ENCODE measurements around the gene WDR1. TPM values are rescaled to one million over a fixed set of nuclear protein-coding genes. Genes with fewer than 3 reads are reported as not detected.

WDR1 gene
- total RNA-seq, 4 donors from 2014 or later, result 57.3 to 84.2 (median 72.7) TPM

DNA sequence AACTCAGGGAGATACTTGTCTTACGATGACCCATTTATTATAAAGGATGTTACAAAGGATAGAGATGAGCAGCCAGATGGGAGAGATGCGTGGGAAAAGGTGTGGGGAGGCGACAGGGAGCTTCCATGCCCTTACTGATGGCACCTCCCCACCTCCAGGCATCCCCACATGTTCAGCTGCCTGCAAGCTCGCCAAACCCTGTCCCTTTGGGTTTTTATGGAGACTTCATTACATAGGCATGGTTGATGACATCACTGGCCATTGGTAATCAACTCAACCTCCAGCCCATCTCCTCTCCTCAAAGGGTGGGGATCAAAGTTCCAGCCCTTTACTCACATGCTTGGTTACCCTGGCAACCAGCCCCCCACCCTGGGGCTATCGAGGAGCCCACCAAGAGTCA, 65.9 kb downstream of the WDR1 start:
- Histone ChIP-seq H3K36me3 (no peaks in the 10 kb centered on the region), H3K27me3 (no peaks in the 10 kb centered on the region), H3K4me3 (no peak overlapping the region), H3K27ac (no peak overlapping the region), H3K9me3 (no peaks in the 10 kb centered on the region), H3K4me1 (peaks cover 0 to 4% of the 10 kb centered on the region in 2 donors)
- intact Hi-C loops (cut with DNase I; ENCODE audit: low total_unique reads) (no loop called here), in situ Hi-C loops (cut with MboI; ENCODE audit: low sequenced_read_pairs in 4 of 4) (no loop called here)
- no peak for TF ChIP-seq POLR2A (IDR thresholded peaks at IDR 0.05)
- TF ChIP-seq, protein P1, sequence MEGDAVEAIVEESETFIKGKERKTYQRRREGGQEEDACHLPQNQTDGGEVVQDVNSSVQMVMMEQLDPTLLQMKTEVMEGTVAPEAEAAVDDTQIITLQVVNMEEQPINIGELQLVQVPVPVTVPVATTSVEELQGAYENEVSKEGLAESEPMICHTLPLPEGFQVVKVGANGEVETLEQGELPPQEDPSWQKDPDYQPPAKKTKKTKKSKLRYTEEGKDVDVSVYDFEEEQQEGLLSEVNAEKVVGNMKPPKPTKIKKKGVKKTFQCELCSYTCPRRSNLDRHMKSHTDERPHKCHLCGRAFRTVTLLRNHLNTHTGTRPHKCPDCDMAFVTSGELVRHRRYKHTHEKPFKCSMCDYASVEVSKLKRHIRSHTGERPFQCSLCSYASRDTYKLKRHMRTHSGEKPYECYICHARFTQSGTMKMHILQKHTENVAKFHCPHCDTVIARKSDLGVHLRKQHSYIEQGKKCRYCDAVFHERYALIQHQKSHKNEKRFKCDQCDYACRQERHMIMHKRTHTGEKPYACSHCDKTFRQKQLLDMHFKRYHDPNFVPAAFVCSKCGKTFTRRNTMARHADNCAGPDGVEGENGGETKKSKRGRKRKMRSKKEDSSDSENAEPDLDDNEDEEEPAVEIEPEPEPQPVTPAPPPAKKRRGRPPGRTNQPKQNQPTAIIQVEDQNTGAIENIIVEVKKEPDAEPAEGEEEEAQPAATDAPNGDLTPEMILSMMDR (IDR thresholded peaks at IDR 0.05 in 4 of 5, conservative IDR thresholded peaks at IDR 0.05 in 1 of 5), result no peak
- no peak for DNase-seq
- ATAC-seq, result no peak

DNA sequence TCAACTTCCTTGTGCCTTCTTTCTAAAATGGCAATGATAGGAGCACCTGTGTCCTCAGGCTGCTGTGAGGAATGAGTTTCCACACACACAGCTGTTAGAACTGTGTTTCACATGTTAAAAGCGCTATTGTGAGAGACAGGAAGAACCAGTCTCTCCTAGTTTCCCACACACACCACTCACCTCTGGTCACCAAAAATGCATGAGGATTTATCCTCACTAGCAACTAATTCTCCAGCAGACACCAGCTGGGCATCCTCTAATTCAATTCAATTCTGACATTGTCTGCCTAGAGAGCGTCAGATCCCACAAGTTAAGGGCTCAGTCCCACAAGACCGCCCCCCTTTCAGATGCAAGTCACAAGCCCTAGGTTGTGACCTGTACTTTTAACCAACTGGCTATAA, 66.3 kb downstream of the WDR1 start:
- ATAC-seq (no peak), DNase-seq (no peak)
- Histone ChIP-seq H3K4me1 (peaks cover 0 to 4% of the 10 kb centered on the region in 2 donors), H3K36me3 (no peaks in the 10 kb centered on the region), H3K27ac (no peak overlapping the region), H3K27me3 (no peaks in the 10 kb centered on the region), H3K4me3 (no peak overlapping the region), H3K9me3 (no peaks in the 10 kb centered on the region)
- TF ChIP-seq, protein P1 (IDR thresholded peaks at IDR 0.05 in 4 of 5, conservative IDR thresholded peaks at IDR 0.05 in 1 of 5), result no peak
- no peak for TF ChIP-seq POLR2A (IDR thresholded peaks at IDR 0.05)
- intact Hi-C loops (cut with DNase I; ENCODE audit: low total_unique reads), result no loop called here
- in situ Hi-C loops (cut with MboI; ENCODE audit: low sequenced_read_pairs in 4 of 4), result no loop called here

- Histone ChIP-seq H3K4me3 (no peak overlapping the region), H3K4me1 (no peaks in the 10 kb centered on the region), H3K27me3 (no peaks in the 10 kb centered on the region), H3K36me3 (no peaks in the 10 kb centered on the region), H3K27ac (no peak overlapping the region), H3K9me3 (no peaks in the 10 kb centered on the region)
- TF ChIP-seq, protein P1 (IDR thresholded peaks at IDR 0.05 in 4 of 5, conservative IDR thresholded peaks at IDR 0.05 in 1 of 5), result no peak
- TF ChIP-seq POLR2A (IDR thresholded peaks at IDR 0.05), result no peak
- ATAC-seq (no peak), DNase-seq (no peak)
- in situ Hi-C loops (cut with MboI; ENCODE audit: low sequenced_read_pairs in 4 of 4), result no loop called here
- intact Hi-C loops (cut with DNase I; ENCODE audit: low total_unique reads), result no loop called here
Measured at GRCh38 chr4:10048941-10049697, 67.5 kb downstream of the WDR1 start.

GRCh38 chr4:10047967-10048366, 68.6 kb downstream of the WDR1 start:
- TF ChIP-seq POLR2A (IDR thresholded peaks at IDR 0.05), result no peak
- TF ChIP-seq, protein P1 (IDR thresholded peaks at IDR 0.05 in 4 of 5, conservative IDR thresholded peaks at IDR 0.05 in 1 of 5), result no peak
- Histone ChIP-seq H3K4me3 (no peak overlapping the region), H3K4me1 (no peaks in the 10 kb centered on the region), H3K9me3 (no peaks in the 10 kb centered on the region), H3K27me3 (no peaks in the 10 kb centered on the region), H3K36me3 (no peaks in the 10 kb centered on the region), H3K27ac (no peak overlapping the region)
- in situ Hi-C loops (cut with MboI; ENCODE audit: low sequenced_read_pairs in 4 of 4), result no loop called here
- ATAC-seq (no peak), DNase-seq (no peak)
- intact Hi-C loops (cut with DNase I; ENCODE audit: low total_unique reads), result no loop called here
